Glomerular endothelial cell (primary cell): ENCODE measurements around the gene SDK1. TPM values are rescaled to one million over a fixed set of nuclear protein-coding genes. Genes with fewer than 3 reads are reported as not detected.
"Not testable (repeated sequence)": the region's sequence is repeated elsewhere in the genome, so short reads cannot be mapped to it uniquely, and the experiment has no call there.

ENCODE experiments used
- DNase-seq: peaks from one replicate; pipeline ENCODE4 v3.0.0-alpha.2; 2011; ENCODE audit warnings: low read depth, low spot score; ENCODE audit errors: extremely low read depth
- total RNA-seq: library from RNA; depleted of rRNA; stranded (reverse); fragments of >200 nt; gene quantifications from 2 replicates; pipeline ENCODE4 v1.2.3, GENCODE V29; 2015

Gene SDK1
- total RNA-seq, 1 donor from 2014 or later: 2.3 TPM

DNA sequence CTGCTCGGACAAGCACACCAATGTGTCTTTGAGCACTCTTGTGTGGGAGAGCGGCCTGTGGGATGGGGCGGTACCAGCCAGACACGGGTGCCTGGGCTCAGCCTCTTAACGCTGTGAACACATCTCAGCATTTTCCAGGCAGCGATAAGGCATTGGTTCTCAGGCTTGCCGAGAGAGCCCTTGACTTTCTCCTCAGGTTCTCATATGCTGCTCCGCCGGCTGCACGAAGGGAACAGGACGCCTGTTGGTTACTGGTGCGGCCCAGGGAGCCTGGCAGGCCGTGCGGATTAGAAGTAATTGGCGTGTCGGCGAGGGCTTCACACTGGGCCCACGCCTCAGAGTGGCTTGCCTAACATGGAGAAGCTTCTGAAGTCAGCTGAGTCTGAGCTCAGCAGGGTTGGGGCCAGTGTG is 924.3 kb downstream of the SDK1 start:
- DNase-seq: no peak

- no peak for DNase-seq
Measured at GRCh38 chr7:4225881-4226523, 925.0 kb downstream of the SDK1 start.

- no peak for DNase-seq
Measured at GRCh38 chr7:4226524-4226882, 925.5 kb downstream of the SDK1 start.

- DNase-seq: no peak
Measured at GRCh38 chr7:4227105-4228010, 926.3 kb downstream of the SDK1 start.

GRCh38 chr7:4230352-4230751 is 929.3 kb downstream of the SDK1 start:
- DNase-seq: no peak

DNA sequence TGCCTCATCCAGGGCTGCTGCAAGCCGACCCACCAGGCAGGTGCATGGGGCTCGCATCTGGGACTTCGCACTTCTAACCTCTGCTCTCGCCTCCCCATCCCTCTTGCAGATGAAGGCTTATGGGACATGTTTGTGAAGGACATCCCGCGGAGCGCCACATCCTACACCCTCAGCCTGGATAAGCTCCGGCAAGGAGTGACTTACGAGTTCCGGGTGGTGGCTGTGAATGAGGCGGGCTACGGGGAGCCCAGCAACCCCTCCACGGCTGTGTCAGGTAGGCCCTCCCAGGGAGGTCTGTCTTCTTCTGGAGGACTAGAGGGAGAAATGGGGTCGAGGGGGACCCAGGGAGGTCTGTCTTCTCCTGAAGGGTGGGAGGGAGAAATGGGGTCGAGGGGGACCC is 932.1 kb downstream of the SDK1 start:
- DNase-seq: no peak

DNA sequence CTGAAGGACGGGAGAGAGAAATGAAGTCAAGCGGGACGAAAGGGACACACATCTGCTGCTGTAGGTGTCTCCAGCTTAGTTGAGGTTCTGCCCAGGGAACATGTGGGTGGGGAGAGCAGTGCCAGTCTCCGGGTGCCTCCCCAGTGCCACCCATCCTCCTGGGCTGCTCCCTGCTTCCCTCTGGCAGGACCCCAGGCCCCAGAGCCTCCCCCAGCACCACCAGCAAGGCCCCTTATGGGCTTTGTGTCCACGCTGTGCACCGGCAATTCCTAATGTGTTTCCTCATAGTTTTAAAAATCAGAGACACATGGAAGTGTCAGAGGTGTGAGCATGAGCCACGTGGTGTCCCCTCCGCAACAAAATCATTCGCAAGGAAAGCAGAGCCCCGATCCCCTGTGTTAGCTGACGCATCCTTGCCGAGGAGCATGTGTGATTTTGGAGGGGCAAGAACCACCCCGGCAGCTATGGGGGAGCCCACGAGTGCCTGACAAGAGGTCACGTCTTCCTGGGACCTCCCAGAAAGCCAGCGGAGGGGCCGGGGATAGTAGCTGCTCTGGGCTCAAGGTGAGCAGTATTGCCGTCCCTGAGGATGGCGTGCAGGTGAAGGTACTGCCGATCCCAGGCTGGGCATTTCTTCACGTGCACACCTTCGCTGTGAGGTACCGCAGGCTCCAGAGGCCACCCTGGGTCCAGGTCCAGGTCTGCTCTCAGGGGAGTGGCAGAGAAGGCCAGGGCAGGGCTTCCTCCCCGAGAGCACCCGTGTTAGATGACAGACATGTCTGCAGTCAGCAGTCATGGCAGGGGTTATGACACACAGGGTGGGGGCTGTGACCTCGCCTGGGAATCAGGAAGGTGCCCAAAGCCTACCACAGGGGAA is 932.8 kb downstream of the SDK1 start:
- no peak for DNase-seq

DNA sequence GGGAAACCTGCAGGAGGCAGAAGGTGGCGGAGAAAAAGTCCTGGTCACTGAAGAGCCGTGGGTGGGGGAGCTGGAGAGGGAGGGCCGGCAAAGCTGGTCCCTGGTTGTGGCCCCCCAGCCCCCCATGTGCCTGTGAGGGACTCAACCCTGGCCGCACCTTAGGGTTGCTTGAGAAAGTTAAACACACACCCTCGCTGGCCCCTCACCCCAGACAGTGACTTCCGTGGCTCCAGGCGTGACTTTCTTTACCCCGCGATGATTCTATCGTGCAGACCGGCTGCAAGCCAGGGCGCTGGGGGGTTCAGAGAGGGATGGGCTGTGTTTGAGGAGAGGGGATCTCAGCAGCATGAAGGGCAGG is 933.4 kb downstream of the SDK1 start:
- DNase-seq: no peak

GRCh38 chr7:4234886-4235285 is 933.8 kb downstream of the SDK1 start:
- DNase-seq: no peak

- DNase-seq: no peak
Measured at GRCh38 chr7:4235596-4235995, 934.5 kb downstream of the SDK1 start.

DNA sequence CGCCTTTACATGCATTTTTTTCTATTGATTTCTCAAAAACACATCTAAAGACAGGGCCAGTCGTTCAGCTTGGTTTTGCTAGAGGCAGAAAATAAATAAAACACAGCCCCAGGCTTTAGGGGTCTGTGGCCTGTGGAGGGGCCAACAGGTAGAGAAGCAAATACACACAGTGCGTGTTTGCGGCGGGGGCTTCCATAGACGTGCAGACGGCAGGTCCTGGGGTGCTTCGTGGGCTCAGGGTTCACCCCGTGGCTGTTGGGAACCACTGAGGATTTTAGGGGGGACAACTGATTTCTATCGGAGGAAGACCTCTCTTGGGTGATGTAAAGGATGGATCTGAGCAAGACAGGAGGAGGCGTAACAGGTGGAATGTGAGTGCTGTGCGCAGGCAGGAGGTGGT is 935.3 kb downstream of the SDK1 start:
- no peak for DNase-seq

GRCh38 chr7:4236873-4237272 is 935.8 kb downstream of the SDK1 start:
- not testable (repeated sequence) for DNase-seq

GRCh38 chr7:4237296-4238235 is 936.5 kb downstream of the SDK1 start:
- no peak for DNase-seq

DNA sequence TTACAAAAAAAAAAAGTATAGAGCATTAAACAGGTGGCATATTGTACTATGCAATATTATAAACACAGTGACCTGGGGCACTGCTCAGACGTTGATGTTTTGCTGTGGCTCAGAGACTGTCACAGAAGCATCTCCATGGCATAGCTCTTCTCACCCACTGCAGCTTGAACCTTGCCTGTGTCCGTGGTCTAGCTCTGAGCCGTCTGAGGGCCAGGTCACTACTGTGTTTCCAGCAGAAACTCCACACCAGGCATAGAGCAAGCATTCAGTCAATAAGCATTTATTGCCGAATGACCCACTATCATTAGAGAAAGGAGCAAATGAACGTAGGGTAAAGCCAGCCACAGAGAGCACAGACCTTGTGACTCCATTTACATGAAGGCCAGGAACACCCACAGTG is 937.8 kb downstream of the SDK1 start:
- no peak for DNase-seq

- DNase-seq: no peak
Measured at GRCh38 chr7:4240042-4240441, 939.0 kb downstream of the SDK1 start.

GRCh38 chr7:4240520-4241303 is 939.7 kb downstream of the SDK1 start:
- DNase-seq: no peak

GRCh38 chr7:4241304-4241612 is 940.2 kb downstream of the SDK1 start:
- no peak for DNase-seq

DNA sequence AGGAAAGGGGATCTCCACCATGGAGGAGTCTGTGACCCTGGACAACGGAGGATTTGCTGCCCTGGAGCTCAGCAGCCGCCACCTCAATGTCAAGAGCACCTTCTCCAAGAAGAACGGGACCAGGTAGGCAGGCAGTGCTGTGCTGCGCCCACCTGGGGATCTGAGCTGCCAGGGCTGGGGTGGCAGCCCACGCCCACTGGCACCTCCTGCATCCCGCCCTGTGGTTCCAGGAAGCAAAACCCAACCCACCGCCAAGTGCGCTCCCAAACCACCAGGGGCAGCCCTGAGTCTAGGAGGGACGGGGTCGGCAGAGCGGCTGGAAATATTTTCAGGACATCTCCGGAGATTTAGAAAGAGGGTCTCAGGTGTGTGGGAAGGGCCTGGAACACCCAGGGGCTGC is 940.7 kb downstream of the SDK1 start:
- no peak for DNase-seq

- no peak for DNase-seq
Measured at GRCh38 chr7:4242706-4243105, 941.7 kb downstream of the SDK1 start.

- no peak for DNase-seq
Measured at GRCh38 chr7:4244041-4244440, 943.0 kb downstream of the SDK1 start.
